ENCODE results near the gene SLC5A10.
"Not testable (repeated sequence)": the region's sequence is repeated elsewhere in the genome, so short reads cannot be mapped to it uniquely, and the experiment has no call there.

The SLC5A10 gene

GRCh38 chr17:18948476-18949006 is 3.4 kb upstream of the SLC5A10 start:
- no peak for DNase-seq

- DNase-seq: no peak
These were observed 2.4 kb upstream of the SLC5A10 start for GRCh38 chr17:18949566-18949965.

- DNase-seq: no peak
These were observed 1.6 kb upstream of the SLC5A10 start for GRCh38 chr17:18950346-18950745.

GRCh38 chr17:18950944-18951905 is 740 bp upstream of the SLC5A10 start:
- no peak for DNase-seq

GRCh38 chr17:18953231-18953728 is 1.3 kb downstream of the SLC5A10 start:
- DNase-seq: no peak

- no peak for DNase-seq
These were observed 2.4 kb downstream of the SLC5A10 start for GRCh38 chr17:18954321-18954720.

- DNase-seq: no peak
These were observed 3.0 kb downstream of the SLC5A10 start for GRCh38 chr17:18955009-18955408.

- DNase-seq: not testable (repeated sequence)
These were observed 4.1 kb downstream of the SLC5A10 start for GRCh38 chr17:18956021-18956420.

GRCh38 chr17:18956581-18956980 is 4.6 kb downstream of the SLC5A10 start:
- no peak for DNase-seq

- no peak for DNase-seq
These were observed 5.9 kb downstream of the SLC5A10 start for GRCh38 chr17:18957831-18958230.

- no peak for DNase-seq
These were observed 6.6 kb downstream of the SLC5A10 start for GRCh38 chr17:18958611-18959010.

GRCh38 chr17:18959071-18959844 is 7.3 kb downstream of the SLC5A10 start:
- no peak for DNase-seq

GRCh38 chr17:18959845-18960240 is 7.9 kb downstream of the SLC5A10 start:
- no peak for DNase-seq

GRCh38 chr17:18960241-18960665 is 8.3 kb downstream of the SLC5A10 start:
- DNase-seq: no peak

GRCh38 chr17:18960803-18961511 is 9.0 kb downstream of the SLC5A10 start:
- peak; percentile 77 for DNase-seq

- no peak for DNase-seq
These were observed 9.9 kb downstream of the SLC5A10 start for GRCh38 chr17:18961634-18962493.

- no peak for DNase-seq
These were observed 10.5 kb downstream of the SLC5A10 start for GRCh38 chr17:18962494-18962815.

GRCh38 chr17:18963126-18964017 is 11.4 kb downstream of the SLC5A10 start:
- no peak for DNase-seq

GRCh38 chr17:18964018-18964351 is 12.0 kb downstream of the SLC5A10 start:
- no peak for DNase-seq

GRCh38 chr17:18964550-18964949 is 12.6 kb downstream of the SLC5A10 start:
- no peak for DNase-seq
